Stimulated activated CD8-positive, alpha-beta memory T cell treated with anti-CD3 and anti-CD28 coated beads, Interleukin-4, amount 100 ng/mL, for 48 hours (primary cell): ENCODE measurements around the gene TLR10.

ENCODE experiments used
- DNase-seq: peaks from one replicate; pipeline ENCODE4 v3.0.0-alpha.2; 2020

The TLR10 gene

DNA sequence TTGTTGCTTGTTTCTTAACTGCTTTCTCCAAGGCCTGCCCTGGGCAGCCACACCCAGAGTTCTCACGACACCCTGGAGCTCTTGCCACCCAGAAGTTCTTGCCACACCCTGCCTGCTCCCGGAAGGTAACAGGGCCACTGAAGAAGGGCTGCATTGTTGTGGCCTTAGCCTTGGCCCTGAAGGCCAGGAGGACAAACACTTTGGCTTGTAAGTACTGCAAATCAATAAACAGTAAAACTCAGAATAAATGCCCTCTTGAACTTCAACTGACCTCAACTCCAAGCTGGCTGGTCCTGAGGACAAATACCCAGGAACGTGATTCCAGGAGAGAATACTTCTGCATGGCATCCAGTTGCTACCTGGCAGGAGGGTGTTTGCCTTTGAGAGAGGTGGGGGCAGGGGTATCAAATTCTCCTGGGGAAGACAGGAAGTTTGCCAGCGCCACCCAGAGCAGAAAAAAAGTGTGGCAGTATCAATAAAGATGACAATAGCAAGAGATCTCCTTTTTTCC, 54.1 kb downstream of the TLR10 start:
- DNase-seq, result no peak

- DNase-seq, result no peak
Observed at GRCh38 chr4:38724475-38724808, 58.3 kb downstream of the TLR10 start.

DNA sequence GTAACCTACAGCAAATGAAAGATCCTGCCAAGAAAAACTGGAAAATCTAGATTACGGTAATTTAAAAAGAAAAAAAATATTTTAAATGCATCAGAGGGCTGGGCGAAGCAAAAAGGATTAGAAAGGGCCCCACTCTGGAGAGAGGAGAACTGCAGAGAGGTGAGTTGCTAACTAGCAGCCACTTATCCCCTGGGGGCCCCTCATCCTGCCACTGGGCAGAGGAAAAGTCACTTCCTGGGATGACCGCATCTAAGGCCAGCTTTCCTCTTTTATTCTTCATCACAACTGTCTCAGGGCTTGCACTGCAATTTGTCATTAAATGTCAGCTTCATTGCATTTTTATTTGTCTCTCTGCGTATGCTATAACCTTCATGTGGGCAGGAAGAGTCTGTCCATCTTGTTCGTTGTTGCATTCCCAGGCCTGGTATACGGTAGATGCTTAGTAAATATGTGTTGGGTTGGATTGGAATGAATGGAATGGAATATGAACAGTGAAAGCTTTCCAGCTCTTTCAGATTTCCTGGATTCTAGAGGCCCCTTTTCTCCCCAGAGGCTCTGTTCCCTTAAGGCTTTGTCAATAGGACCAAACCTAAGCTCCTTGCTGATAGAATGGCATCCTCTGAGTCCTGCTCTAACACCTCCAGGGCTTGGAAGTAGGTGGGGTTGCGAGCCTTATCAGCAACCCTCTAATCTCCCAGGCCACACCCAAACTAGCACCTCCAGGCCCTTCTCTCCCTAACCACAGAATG, 58.9 kb downstream of the TLR10 start:
- DNase-seq, result no peak

- no peak for DNase-seq
Observed at GRCh38 chr4:38723114-38723513, 59.7 kb downstream of the TLR10 start.
